B cell (primary cell): ENCODE results near the gene AKT1. TPM values are rescaled to one million over a fixed set of nuclear protein-coding genes. Genes with fewer than 3 reads are reported as not detected.

Experiments used
- ATAC-seq: fragments of 200-7000 bp; cut with Tn5 transposase; one replicate; pipeline ENCODE4 v1.10.0; 2021; ENCODE audit warnings: low read depth, mild to moderate bottlenecking, moderate number of reproducible peaks, moderate library complexity
- CTCF ChIA-PET: fragments of 350-600 bp; sonication (Branson Sonifier 250); formaldehyde crosslinking; loops from one replicate; lab custom pipeline; 2021; ENCODE audit warnings: antibody characterized with exemption, inconsistent platforms; lab: Charles Lee
- POLR2A ChIA-PET: fragments of 350-600 bp; sonication (Branson Sonifier 250); formaldehyde crosslinking; loops from one replicate; lab custom pipeline; 2021; ENCODE audit warnings: antibody characterized with exemption; lab: Charles Lee
- DNase-seq: peaks from one replicate; pipeline ENCODE4 v3.0.0; 2013
- H2AFZ ChIP-seq: 2 replicates; pipeline ENCODE4 v1.6.1; 2012; ENCODE audit warnings: mild to moderate bottlenecking, low read depth, low read length; ENCODE audit not compliant: insufficient read depth, poor library complexity, severe bottlenecking
- H3K27ac ChIP-seq, 2 donors: 1 replicate in 1 of 2; 2 replicates in 1 of 2; pipeline ENCODE4 v1.5.1; 2012 to 2013; ENCODE audit warnings: low read length in 2 of 2, mild to moderate bottlenecking in 2 of 2, moderate library complexity in 1 of 2
- H3K27me3 ChIP-seq, 4 experiments: fragments of 200-600 bp in 1 of 4; sonication (generic) in 1 of 4; replicated peaks in 1 of 4; 1 replicate in 2 of 4; 2 replicates in 2 of 4; pipeline versions ENCODE4 v1.6.1 to v1.7.0; 2013 to 2016; ENCODE audit warnings: low read length in 3 of 4, mild to moderate bottlenecking in 2 of 4, mixed read lengths in 1 of 4, moderate library complexity in 1 of 4; ENCODE audit not compliant: insufficient read depth in 4 of 4, control insufficient read depth in 3 of 4; ENCODE audit errors: control extremely low read depth in 1 of 4
- H3K36me3 ChIP-seq, 2 experiments: replicated peaks in 1 of 2; 1 replicate in 1 of 2; 2 replicates in 1 of 2; pipeline versions ENCODE4 v1.6.1 to v1.7.1; 2013; ENCODE audit warnings: low read length in 1 of 2; ENCODE audit not compliant: insufficient read depth in 2 of 2, control insufficient read depth in 1 of 2; ENCODE audit errors: control extremely low read depth in 1 of 2, extremely low read depth in 1 of 2
- H3K4me1 ChIP-seq, 2 donors: fragments of 200-600 bp in 1 of 2; sonication (generic) in 1 of 2; 1 replicate in 1 of 2; 2 replicates in 1 of 2; pipeline versions ENCODE4 v1.5.1 to v1.6.1; 2013 to 2017; ENCODE audit warnings: low read length in 2 of 2; ENCODE audit not compliant: control insufficient read depth in 2 of 2, insufficient read depth in 2 of 2
- H3K4me2 ChIP-seq: replicated peaks from 2 replicates; pipeline ENCODE3; 2012; ENCODE audit warnings: mild to moderate bottlenecking, low read depth, low read length; ENCODE audit not compliant: poor library complexity, severe bottlenecking
- H3K4me3 ChIP-seq, 5 experiments: fragments of 200-600 bp in 1 of 5; sonication (generic) in 1 of 5; 1 replicate in 3 of 5; 2 replicates in 2 of 5; pipeline versions ENCODE4 v1.5.1 to v1.7.0; 2011 to 2016; ENCODE audit warnings: low read length in 4 of 5, mild to moderate bottlenecking in 4 of 5, low read depth in 2 of 5, control low read depth in 1 of 5, moderate library complexity in 1 of 5; ENCODE audit not compliant: insufficient read depth in 1 of 5; ENCODE audit errors: control extremely low read depth in 1 of 5, extremely low read depth in 1 of 5
- H3K79me2 ChIP-seq: fragments of 200-600 bp; sonication (generic); one replicate; pipeline ENCODE4 v1.6.0; 2016; ENCODE audit warnings: low read length; ENCODE audit not compliant: control insufficient read depth, insufficient read depth
- H3K9ac ChIP-seq: fragments of 200-600 bp; sonication (generic); 2 replicates; pipeline ENCODE4 v1.6.1; 2017; ENCODE audit warnings: mild to moderate bottlenecking, low read length, moderate library complexity
- H3K9me3 ChIP-seq, 3 donors: one replicate each; pipeline versions ENCODE4 v1.6.1 to v1.7.1; 2013; ENCODE audit warnings: low read length in 2 of 3; ENCODE audit not compliant: control insufficient read depth in 2 of 3, insufficient read depth in 1 of 3; ENCODE audit errors: control extremely low read depth in 1 of 3
- H4K20me1 ChIP-seq: 2 replicates; pipeline ENCODE4 v1.6.0; 2012; ENCODE audit warnings: mild to moderate bottlenecking, low read length; ENCODE audit not compliant: insufficient read depth, control insufficient read depth, poor library complexity, severe bottlenecking
- H3K27ac Mint-ChIP-seq: one replicate; pipeline ENCODE4 v1.8.0; 2021; ENCODE audit warnings: mixed read lengths
- H3K27me3 Mint-ChIP-seq: one replicate; pipeline ENCODE4 v1.8.0; 2021; ENCODE audit warnings: mixed read lengths
- H3K4me1 Mint-ChIP-seq: one replicate; pipeline ENCODE4 v1.8.0; 2021; ENCODE audit warnings: mixed read lengths
- H3K4me3 Mint-ChIP-seq: one replicate; pipeline ENCODE4 v1.8.0; 2021; ENCODE audit warnings: mixed read lengths
- H3K9me3 Mint-ChIP-seq: one replicate; pipeline ENCODE4 v1.8.0; 2022; ENCODE audit warnings: mixed read lengths; ENCODE audit not compliant: insufficient read depth
- CTCF ChIP-seq: fragments of 200-600 bp; IDR thresholded peaks from one replicate; pipeline ENCODE4 v1.8.0; 2022; ENCODE audit warnings: antibody characterized with exemption, mild to moderate bottlenecking
- EZH2 ChIP-seq: IDR thresholded peaks from 2 replicates; pipeline ENCODE4 v1.6.1; 2012; ENCODE audit warnings: borderline replicate concordance, low read depth, mild to moderate bottlenecking, moderate library complexity, low read length; ENCODE audit not compliant: insufficient read depth, poor library complexity, severe bottlenecking
- WGBS: methylation state at CpG from one replicate; pipeline ENCODE4 v1.1.5; 2013; ENCODE audit warnings: missing lambda C conversion rate; ENCODE audit not compliant: insufficient coverage; 5-methylcytosine and 5-hydroxymethylcytosine counted together
- intact Hi-C: fragments of 100-400 bp; cut with micrococcal nuclease; formaldehyde crosslinking; loops from one replicate; pipeline ENCODE4 v1.10.0; 2022
- polyA plus RNA-seq: library from polyadenylated mRNA; depleted of rRNA; stranded (reverse); fragments of >200 nt; gene quantifications from 2 replicates; pipeline ENCODE4 v1.2.3, GENCODE V29; 2012
- total RNA-seq, 2 donors: library from RNA; stranded (reverse); fragments of 120-200 nt in 1 of 2; gene quantifications; 1 replicate in 1 of 2; 2 replicates in 1 of 2; pipeline versions ENCODE4 v1.2.3 to v1.2.4, GENCODE V29; 2013 to 2022

The AKT1 gene
- total and polyA plus RNA-seq, 2 donors (not counting 1 experiment from before 2014, with no cell fraction given), result 71.1 to 90.1 TPM

GRCh38 chr14:104843442-104844305 lies 48.1 kb upstream of the AKT1 start:
- H3K9me3 Mint-ChIP-seq, result no peaks in the 10 kb centered on the region
- Histone ChIP-seq H3K36me3 (no peaks in the 10 kb centered on the region), H3K9me3 (peaks cover 0 to 9% (median 1%) of the 10 kb centered on the region in 3 donors), H3K27ac (no peak overlapping the region), H4K20me1 (no peaks in the 10 kb centered on the region), H3K79me2 (no peaks in the 10 kb centered on the region), H2AFZ (peak overlapping the region; percentile 38), H3K9ac (peak overlapping the region; percentile 49), H3K4me3 (peak overlapping the region in 2 of 5 experiments; percentile 14 to 30), H3K27me3 (peaks cover 0 to 45% (median 35%) of the 10 kb centered on the region in 4 experiments), H3K4me1 (peaks cover 12 to 21% of the 10 kb centered on the region in 2 donors), H3K4me2 (peak overlapping the region; percentile 65)
- intact Hi-C loops, result no loop called here
- H3K27ac Mint-ChIP-seq, result no peak overlapping the region
- POLR2A ChIA-PET, result no interaction called here
- H3K27me3 Mint-ChIP-seq, result peaks cover 54% of the 10 kb centered on the region
- no peak for DNase-seq
- TF ChIP-seq CTCF (no peak), EZH2 (peak; percentile 62)
- ATAC-seq, result no peak
- peak overlapping the region; percentile 32 for H3K4me3 Mint-ChIP-seq
- CTCF ChIA-PET, result no interaction called here
- WGBS, result 6% methylated on average over 66 of the region's 69 CpGs
- H3K4me1 Mint-ChIP-seq, result peaks cover 10% of the 10 kb centered on the region

- no peaks in the 10 kb centered on the region for H3K36me3 ChIP-seq
- H3K27ac ChIP-seq, result no peak overlapping the region
- H3K4me3 ChIP-seq, result no peak overlapping the region
- Mint-ChIP-seq H3K4me3 (no peak overlapping the region), H3K9me3 (peaks cover 2% of the 10 kb centered on the region), H3K27me3 (peaks cover 51% of the 10 kb centered on the region), H3K4me1 (peaks cover 10% of the 10 kb centered on the region), H3K27ac (no peak overlapping the region)
- DNase-seq, result no peak
- H3K4me1 ChIP-seq, result peaks cover 12 to 21% of the 10 kb centered on the region in 2 donors
- H3K4me2 ChIP-seq, result peak overlapping the region; percentile 65
- H3K9ac ChIP-seq, result no peak overlapping the region
- H3K79me2 ChIP-seq, result no peaks in the 10 kb centered on the region
- ChIA-PET CTCF (no interaction called here), POLR2A (no interaction called here)
- no peak overlapping the region for H2AFZ ChIP-seq
- TF ChIP-seq CTCF, result no peak
- TF ChIP-seq EZH2, result no peak
- H4K20me1 ChIP-seq, result no peaks in the 10 kb centered on the region
- peaks cover 0 to 45% (median 35%) of the 10 kb centered on the region in 4 experiments for H3K27me3 ChIP-seq
- peaks cover 0 to 9% (median 1%) of the 10 kb centered on the region in 3 donors for H3K9me3 ChIP-seq
- intact Hi-C loops, result no loop called here
- no peak for ATAC-seq
- 38% methylated on average over 11 of the region's 13 CpGs for whole genome bisulfite sequencing
Observed at GRCh38 chr14:104843006-104843405, 47.5 kb upstream of the AKT1 start.
